HepG2 (cell line): ENCODE data around the gene GATA1. TPM values are rescaled to one million over a fixed set of nuclear protein-coding genes. Genes with fewer than 3 reads are reported as not detected.
A peak's percentile ranks its signal among the peaks of the same experiment; 100 is the strongest.

Experiments
- ATAC-seq: fragments of 200-7000 bp; cut with Tn5 transposase; 3 replicates; pipeline ENCODE4 v1.9.1; 2020; ENCODE audit warnings: mild to moderate bottlenecking, moderate library complexity
- BruUV-seq: library from RNA; stranded (reverse); fragments of 400-500 nt; replicated peaks from 2 replicates; lab custom pipeline; 2021; lab: Mats Ljungman, UMichigan
- CTCF ChIA-PET: fragments of 300-600 bp; formaldehyde crosslinking; extraction: SDS; loops from one replicate; lab custom pipeline; 2021; ENCODE audit warnings: low total read pairs, inconsistent platforms, low intra/inter-chr PET ratio; lab: Yijun Ruan, JAX
- POLR2A ChIA-PET: fragments of 350-600 bp; sonication (Branson Sonifier 250); formaldehyde crosslinking; loops from one replicate; lab custom pipeline; 2020; ENCODE audit warnings: antibody characterized with exemption, inconsistent platforms; lab: Yijun Ruan, JAX
- DNase-seq: peaks from one replicate; pipeline ENCODE4 v3.0.0-alpha.2; 2015; ENCODE audit warnings: low spot score
- FAIRE-seq: peaks from 3 replicates; lab custom pipeline; 2011; peaks lifted over from hg19 to GRCh38; lab: Jason Lieb, UNC
- H2AFZ ChIP-seq: one replicate; pipeline ENCODE4 v1.6.1; 2011; ENCODE audit warnings: low read length, inconsistent platforms
- H3K27ac ChIP-seq: fragments of 300-600 bp; 3 replicates; pipeline ENCODE4 v1.8.0; 2011; ENCODE audit warnings: mixed run types, mild to moderate bottlenecking, mixed read lengths, low read length, inconsistent platforms; ENCODE audit not compliant: insufficient read depth; ENCODE audit errors: extremely low read length
- H3K27me3 ChIP-seq, 2 experiments: fragments of 200-600 bp in 1 of 2; 2 replicates in 1 of 2; 3 replicates in 1 of 2; pipeline versions ENCODE4 v1.6.0 to v1.8.0; 2011; ENCODE audit warnings: low read length in 2 of 2, mild to moderate bottlenecking in 2 of 2, moderate library complexity in 2 of 2, inconsistent platforms in 1 of 2; ENCODE audit not compliant: insufficient read depth in 2 of 2, control insufficient read depth in 1 of 2
- H3K36me3 ChIP-seq, 2 experiments: fragments of 200-600 bp in 1 of 2; replicated peaks in 1 of 2; 2 replicates in 1 of 2; 3 replicates in 1 of 2; pipeline versions ENCODE4 v1.5.1 to v1.8.0; 2011; ENCODE audit warnings: low read length in 2 of 2, inconsistent platforms in 1 of 2; ENCODE audit not compliant: insufficient read depth in 2 of 2, control insufficient read depth in 1 of 2
- H3K4me1 ChIP-seq: 2 replicates; pipeline ENCODE4 v1.5.1; 2012; ENCODE audit warnings: low read length, inconsistent platforms; ENCODE audit not compliant: insufficient read depth
- H3K4me2 ChIP-seq: 2 replicates; pipeline ENCODE4 v1.6.0; 2011; ENCODE audit warnings: low read depth, low read length, inconsistent platforms
- H3K4me3 ChIP-seq, 3 experiments: fragments of 200-600 bp in 1 of 3; sonication (generic), shearing (Covaris generic) in 1 of 3; replicated peaks in 1 of 3; 2 replicates each; pipeline ENCODE4 v1.5.1; 2011 to 2016; ENCODE audit warnings: low read length in 3 of 3, inconsistent platforms in 2 of 3, low read depth in 2 of 3, mild to moderate bottlenecking in 2 of 3, control low read depth in 1 of 3, mixed read lengths in 1 of 3; ENCODE audit not compliant: insufficient read depth in 1 of 3
- H3K79me2 ChIP-seq: one replicate; pipeline ENCODE4 v1.6.1; 2011; ENCODE audit warnings: low read length, inconsistent platforms; ENCODE audit not compliant: insufficient read depth
- H3K9ac ChIP-seq: 2 replicates; pipeline ENCODE4 v1.6.0; 2011; ENCODE audit warnings: mild to moderate bottlenecking, low read depth, low read length, inconsistent platforms; ENCODE audit not compliant: insufficient read depth
- H3K9me3 ChIP-seq: 2 replicates; pipeline ENCODE4 v1.5.1; 2012; ENCODE audit warnings: mild to moderate bottlenecking, low read length
- H4K20me1 ChIP-seq: 2 replicates; pipeline ENCODE4 v1.6.0; 2011; ENCODE audit warnings: inconsistent platforms, mild to moderate bottlenecking, low read length, moderate library complexity; ENCODE audit not compliant: insufficient read depth
- BCL6 ChIP-seq: IDR thresholded peaks from 2 replicates; pipeline ENCODE4 v1.6.1; 2016; ENCODE audit warnings: missing genetic modification reagents, missing compliant biosample characterization
- PRDM10 ChIP-seq: sonication (generic); formaldehyde crosslinking; IDR thresholded peaks from 2 replicates; pipeline ENCODE4 v1.4.0; 2020; ENCODE audit warnings: low read depth, missing genetic modification reagents
- SNAI1 ChIP-seq: sonication (generic); formaldehyde crosslinking; IDR thresholded peaks from 2 replicates; pipeline ENCODE4 v1.5.0; 2020; ENCODE audit warnings: mild to moderate bottlenecking, missing genetic modification reagents, borderline replicate concordance
- THAP9 ChIP-seq: sonication (generic); formaldehyde crosslinking; IDR thresholded peaks from 2 replicates; pipeline ENCODE4; 2020; ENCODE audit warnings: missing genetic modification reagents, mild to moderate bottlenecking, borderline replicate concordance
- ZBTB4 ChIP-seq: sonication (generic); formaldehyde crosslinking; IDR thresholded peaks from 2 replicates; pipeline ENCODE4 v1.4.0; 2020; ENCODE audit warnings: missing genetic modification reagents, mild to moderate bottlenecking, borderline replicate concordance
- ZNF564 ChIP-seq: sonication (generic); formaldehyde crosslinking; IDR thresholded peaks from 2 replicates; pipeline ENCODE4 v1.8.1; 2023; ENCODE audit warnings: mild to moderate bottlenecking, missing genetic modification reagents
- ZNF749 ChIP-seq: sonication (generic); formaldehyde crosslinking; IDR thresholded peaks from 2 replicates; pipeline ENCODE4 v1.8.0; 2022; ENCODE audit warnings: mild to moderate bottlenecking, missing genetic modification reagents, moderate library complexity, borderline replicate concordance
- WGBS: methylation state at CpG from one replicate; pipeline ENCODE4 v1.1.6; 2017; ENCODE audit warnings: low lambda C conversion rate; 5-methylcytosine and 5-hydroxymethylcytosine counted together
- in situ Hi-C: cut with HindIII; loops from 2 replicates; pipeline ENCODE4 v1.10.0; 2017; ENCODE audit warnings: low pct_unique_long_range_greater_than_20kb; ENCODE audit not compliant: extremely low pct_ligation_motif_present
- intact Hi-C: fragments of 100-400 bp; cut with micrococcal nuclease; formaldehyde crosslinking; loops from one replicate; pipeline ENCODE4 v1.10.0; 2022; ENCODE audit not compliant: unreplicated experiment
- polyA plus RNA-seq, 8 experiments: library from polyadenylated mRNA; depleted of rRNA in 3 of 8; stranded (reverse) in 7 of 8; unstranded in 1 of 8; fragments of >200 nt; fragmentation: Illumina TruSeq in 4 of 8; extraction: Trizol in 4 of 8; gene quantifications; 2 replicates each; pipeline versions ENCODE4 v1.2.1 to v1.2.3, GENCODE V29; 2011 to 2016; ENCODE audit warnings: low read depth in 4 of 8, missing spikeins in 1 of 8, mixed read lengths in 1 of 8; ENCODE audit not compliant: insufficient read depth in 1 of 8
- total RNA-seq, 5 experiments: library from RNA; depleted of rRNA; stranded (reverse); fragments of >200 nt; fragmentation: Illumina TruSeq; extraction: Trizol; gene quantifications; 2 replicates each; pipeline ENCODE4 v1.2.3, GENCODE V29; 2016; ENCODE audit warnings: low read depth in 1 of 5

The GATA1 gene
- total and polyA plus RNA-seq, 2 of the 13 experiments (the other 11 are each of a cell fraction or from before 2014, with no cell fraction given) = 0.13 TPM; not detected in 1

GRCh38 chrX:48786341-48786800 lies at the start of gene GATA1 (continued):
- TF ChIP-seq ZNF564 (CRISPR knock-in tag) (no peak), ZBTB4 (no peak)

GRCh38 chrX:48736878-48737212 lies 49.5 kb upstream of the GATA1 start:
- Histone ChIP-seq H3K27me3 (no peaks in the 10 kb centered on the region), H3K4me1 (peaks cover 28% of the 10 kb centered on the region), H4K20me1 (no peaks in the 10 kb centered on the region), H3K79me2 (no peaks in the 10 kb centered on the region), H3K36me3 (no peaks in the 10 kb centered on the region), H3K9me3 (no peaks in the 10 kb centered on the region), H3K27ac (peak overlapping the region; percentile 21), H2AFZ (no peak overlapping the region), H3K4me2 (peak overlapping the region; percentile 52), H3K4me3 (peak overlapping the region; percentile 33 to 49 (median 47); a peak in 4 of 6 replicates), H3K9ac (peak overlapping the region; percentile 62; the same call in 1 of the 2 replicates)
- DNase-seq = no peak
- ChIA-PET CTCF (no interaction called here), POLR2A (interaction anchor here (0.6 to 3.1 kb wide), 22 partner anchors 11 to 364 kb away, joined by 3 to 42 read pairs (median 5); partner anchors contain the start of genes GLOD5, HDAC6, OTUD5 and RBM3)
- TSS peak; percentile 77 for BruUV-seq
- 0% methylated on average over 2 of the region's 10 CpGs for WGBS
- no peak for FAIRE-seq
- intact Hi-C loops (loop anchor here (1.0 to 5.0 kb wide), 2 partner anchors 24 to 450 kb away; partner anchors contain the start of gene PRICKLE3), in situ Hi-C loops (no loop called here)
- TF ChIP-seq THAP9 (CRISPR knock-in tag) (peak; percentile 66; the same call in 1 of the 2 replicates), BCL6 (CRISPR knock-in tag) (no peak), SNAI1 (0 out of 2 replicates have a peak, but pooled peaks have one; percentile 49), PRDM10 (CRISPR knock-in tag) (no peak), ZNF749 (CRISPR knock-in tag) (no peak)
- no peak for ATAC-seq
